Left lung (tissue), 10 donors: ENCODE results near the gene KIF26A. TPM values are rescaled to one million over a fixed set of nuclear protein-coding genes. Genes with fewer than 3 reads are reported as not detected.

Source experiments
- ATAC-seq: fragments of 200-7000 bp; cut with Tn5 transposase; one replicate; pipeline ENCODE4 v1.9.1; 2020; ENCODE audit warnings: moderate library complexity
- DNase-seq, 4 donors: peaks; one replicate each; pipeline ENCODE4 v3.0.0-alpha.2; 2013 to 2020
- H3K27ac ChIP-seq, 2 donors: fragments of 200-600 bp; sonication (generic) in 1 of 2; one replicate each; pipeline versions ENCODE4 v1.5.0 to v1.8.0; 2020 to 2021
- H3K27me3 ChIP-seq, 2 donors: fragments of 200-600 bp; sonication (generic) in 1 of 2; one replicate each; pipeline versions ENCODE4 v1.5.0 to v1.8.0; 2020 to 2021
- H3K36me3 ChIP-seq, 2 donors: fragments of 200-600 bp; sonication (generic) in 1 of 2; one replicate each; pipeline versions ENCODE4 v1.5.0 to v1.8.0; 2020 to 2021
- H3K4me1 ChIP-seq, 2 donors: fragments of 200-600 bp; one replicate each; pipeline ENCODE4 v1.8.0; 2021
- H3K4me3 ChIP-seq, 2 donors: fragments of 200-600 bp; sonication (generic) in 1 of 2; one replicate each; pipeline versions ENCODE4 v1.5.0 to v1.8.0; 2020 to 2021; ENCODE audit warnings: mild to moderate bottlenecking in 1 of 2
- H3K9me3 ChIP-seq, 2 donors: fragments of 200-600 bp; sonication (generic) in 1 of 2; one replicate each; pipeline versions ENCODE4 v1.5.0 to v1.8.0; 2020 to 2021
- CTCF ChIP-seq, 2 donors: fragments of 200-600 bp; sonication (generic) in 1 of 2; IDR thresholded peaks; one replicate each; pipeline versions ENCODE4 v1.5.0 to v1.8.0; 2021; ENCODE audit warnings: antibody characterized with exemption in 2 of 2
- intact Hi-C, 2 donors: fragments of 100-400 bp; cut with DNase I; formaldehyde crosslinking; loops; one replicate each; pipeline versions ENCODE4 v1.11.2 to v1.14.2; 2022
- microRNA-seq, 2 donors: library from miRNA; unstranded; fragments of <30 nt; microRNA quantifications; one replicate each; pipeline ENCODE4, GENCODE V29; 2019
- polyA plus RNA-seq, 6 donors: library from polyadenylated mRNA; unstranded; fragments of 120-200 nt; gene quantifications; one replicate each; pipeline ENCODE4 v1.2.1, GENCODE V29; 2013; ENCODE audit not compliant: insufficient read length in 6 of 6
- total RNA-seq, 2 donors: library from RNA; stranded (reverse); fragmentation: NEBNext Ultra II Directional; extraction: Animal tissue kit (Norgen Biotek cat#: 25700); gene quantifications; one replicate each; pipeline ENCODE4 v1.2.1, GENCODE V29; 2021
- donor health status: DM: no; HTN: yes; CAD: no.
- donor health status: DM: no; HTN: no; CAD: no.

The KIF26A gene
- total and polyA plus RNA-seq, 8 donors: 4.5 to 25.5 (median 14.4) TPM

- intact Hi-C loops: no loop called here
- no peak for ATAC-seq
- Histone ChIP-seq H3K4me1 (no peaks in the 10 kb centered on the region), H3K27me3 (peaks cover 0 to 17% of the 10 kb centered on the region in 2 donors), H3K36me3 (no peaks in the 10 kb centered on the region), H3K4me3 (no peak overlapping the region), H3K9me3 (peaks cover 0 to 15% of the 10 kb centered on the region in 2 donors), H3K27ac (no peak overlapping the region)
- TF ChIP-seq CTCF (IDR thresholded peaks at IDR 0.05): no peak
- peak in 2 of 4 donors; percentile 19 to 20 for DNase-seq
These were observed 89.8 kb downstream of the KIF26A start for GRCh38 chr14:104228221-104228620.

GRCh38 chr14:104228716-104229533 lies 90.5 kb downstream of the KIF26A start:
- no peak overlapping the region for H3K4me3 ChIP-seq
- H3K36me3 ChIP-seq: no peaks in the 10 kb centered on the region
- DNase-seq (peak in 2 of 4 donors; percentile 4 to 67), ATAC-seq (no peak)
- TF ChIP-seq CTCF (IDR thresholded peaks at IDR 0.05): no peak
- H3K27ac ChIP-seq: no peak overlapping the region
- H3K27me3 ChIP-seq: peaks cover 0 to 10% of the 10 kb centered on the region in 2 donors
- H3K4me1 ChIP-seq: no peaks in the 10 kb centered on the region
- peaks cover 0 to 21% of the 10 kb centered on the region in 2 donors for H3K9me3 ChIP-seq
- intact Hi-C loops: no loop called here

GRCh38 chr14:104229534-104230055 lies 91.2 kb downstream of the KIF26A start:
- Histone ChIP-seq H3K36me3 (no peaks in the 10 kb centered on the region), H3K4me3 (no peak overlapping the region), H3K27me3 (peaks cover 0 to 3% of the 10 kb centered on the region in 2 donors), H3K27ac (no peak overlapping the region), H3K4me1 (no peaks in the 10 kb centered on the region), H3K9me3 (peaks cover 0 to 28% of the 10 kb centered on the region in 2 donors)
- peak in 1 of 4 donors; percentile 46 for DNase-seq
- no peak for TF ChIP-seq CTCF (IDR thresholded peaks at IDR 0.05)
- no peak for ATAC-seq
- intact Hi-C loops: no loop called here

GRCh38 chr14:104230119-104230815 lies 91.9 kb downstream of the KIF26A start:
- TF ChIP-seq CTCF (IDR thresholded peaks at IDR 0.05): no peak
- no peaks in the 10 kb centered on the region for H3K4me1 ChIP-seq
- intact Hi-C loops: no loop called here
- H3K27me3 ChIP-seq: no peaks in the 10 kb centered on the region
- no peak overlapping the region for H3K4me3 ChIP-seq
- DNase-seq: peak in 1 of 4 donors; percentile 57
- H3K9me3 ChIP-seq: peaks cover 0 to 31% of the 10 kb centered on the region in 2 donors
- H3K27ac ChIP-seq: no peak overlapping the region
- no peak for ATAC-seq
- no peaks in the 10 kb centered on the region for H3K36me3 ChIP-seq

Small RNAs within 50 kb of the gene (microRNA-seq; reads per million reads assigned to microRNA genes)
- gene MIR203A: 0 reads per million in 2 donors
- gene MIR203B: 0 reads per million in 2 donors

Other genes starting within 250 kb of the KIF26A start
- 1 to 10 TPM; 5.4 to 9.1 TPM for gene TDRD9, start 210.1 kb upstream of the KIF26A start, total RNA-seq
- 1 to 10 TPM in 4 of 6 donors, under 1 TPM in 2; 0.63 to 2.9 (median 1.4) TPM for gene TDRD9, start 210.1 kb upstream of the KIF26A start, polyA plus RNA-seq
- not detected for gene RD3L, start 196.1 kb upstream of the KIF26A start, total RNA-seq
- gene RD3L, start 196.1 kb upstream of the KIF26A start, polyA plus RNA-seq: under 1 TPM; 0.13 to 0.28 (median 0.19) TPM
- 1 to 10 TPM; 1.4 TPM for gene ASPG, start 52.9 kb upstream of the KIF26A start, total RNA-seq
- gene ASPG, start 52.9 kb upstream of the KIF26A start, polyA plus RNA-seq: 10 to 100 TPM in 5 of 6 donors, 1 to 10 TPM in 1; 10.0 to 32.2 (median 13.8) TPM